ENCODE results near the gene CORO6. TPM values are rescaled to one million over a fixed set of nuclear protein-coding genes. Genes with fewer than 3 reads are reported as not detected.

The CORO6 gene
- total RNA-seq, 1 experiment from 2014 or later: 2.3 TPM

DNA sequence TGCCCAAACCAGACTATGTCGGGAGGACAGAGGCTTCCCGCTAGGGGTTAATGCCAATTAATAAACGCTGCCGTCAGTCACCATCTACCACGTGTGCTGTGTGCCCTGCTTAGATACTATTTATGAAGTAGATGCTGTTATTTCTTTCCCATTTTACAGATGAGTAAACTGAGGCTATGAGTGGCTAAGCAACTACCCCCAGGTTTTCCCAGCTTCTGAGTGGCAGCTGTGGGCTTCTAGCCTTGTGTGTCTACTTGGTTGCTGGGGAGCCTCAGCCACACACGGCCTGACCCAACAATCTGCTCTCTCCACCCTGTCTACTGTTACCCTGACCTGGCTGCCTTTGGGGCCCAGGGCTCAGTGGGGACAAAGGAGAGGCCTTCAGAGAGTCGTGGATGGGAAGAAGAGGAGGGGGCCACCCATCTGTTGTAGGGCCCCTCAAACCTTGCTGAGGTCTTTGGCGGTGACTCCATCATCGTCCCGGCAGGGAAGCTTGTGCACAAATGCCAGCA, 40.4 kb downstream of the CORO6 start:
- Histone ChIP-seq H3K27ac (ENCODE audit: insufficient read length, low read depth, low read length) (no peak overlapping the region), H3K79me2 (ENCODE audit: insufficient read depth, low read length) (peaks cover 10% of the 10 kb centered on the region; the same call in 1 of the 2 replicates), H4K91ac (ENCODE audit: insufficient read length, low read depth, low read length) (no peak overlapping the region), H3K27me3 (ENCODE audit: insufficient read depth, low read length) (no peaks in the 10 kb centered on the region), H3K9ac (ENCODE audit: extremely low read depth, insufficient read length, low read length) (no peak overlapping the region), H4K20me1 (ENCODE audit: control insufficient read depth, insufficient read depth, insufficient read length) (no peaks in the 10 kb centered on the region), H3K4me1 (ENCODE audit: insufficient read depth, low read length) (peaks cover 12% of the 10 kb centered on the region; the same call in 1 of the 2 replicates), H3K14ac (ENCODE audit: insufficient read depth, low read length) (no peak overlapping the region; the same call in 1 of the 2 replicates), H2BK5ac (ENCODE audit: insufficient read length, low read length) (no peak overlapping the region), H4K5ac (ENCODE audit: insufficient read length, low read depth, low read length) (no peak overlapping the region), H2BK15ac (ENCODE audit: low read depth, low read length) (no peak overlapping the region), H3K18ac (ENCODE audit: insufficient read length, low read depth, low read length) (no peak overlapping the region), H2AFZ (ENCODE audit: low read length) (no peak overlapping the region), H3K4me2 (ENCODE audit: insufficient read depth, insufficient read length, low read length) (no peak overlapping the region), H2BK20ac (ENCODE audit: low read depth, low read length, poor library complexity, severe bottlenecking) (no peak overlapping the region), H2BK120ac (ENCODE audit: low read depth, low read length, poor library complexity, severe bottlenecking) (no peak overlapping the region), H3K23ac (ENCODE audit: insufficient read length, low read depth, low read length) (no peak overlapping the region), H3K4ac (ENCODE audit: low read depth, low read length) (no peak overlapping the region), H3T11ph (ENCODE audit: low read length) (no peak overlapping the region), H4K8ac (replicated peaks; ENCODE audit: insufficient read length, low read depth, low read length) (no peak overlapping the region), H3K9me3 (ENCODE audit: control insufficient read depth, low read depth, low read length) (no peaks in the 10 kb centered on the region), H3K23me2 (ENCODE audit: insufficient read length, low read depth, low read length, poor library complexity, severe bottlenecking) (no peaks in the 10 kb centered on the region), H3K56ac (ENCODE audit: insufficient read length, low read depth, low read length) (no peak overlapping the region), H2BK12ac (ENCODE audit: insufficient read length, low read depth, low read length) (no peak overlapping the region), H3K79me1 (ENCODE audit: insufficient read depth, low read depth, low read length, poor library complexity, severe bottlenecking) (peaks cover 4% of the 10 kb centered on the region), H2AK5ac (ENCODE audit: insufficient read length, low read length) (no peak overlapping the region)
- TF ChIP-seq, protein P1, sequence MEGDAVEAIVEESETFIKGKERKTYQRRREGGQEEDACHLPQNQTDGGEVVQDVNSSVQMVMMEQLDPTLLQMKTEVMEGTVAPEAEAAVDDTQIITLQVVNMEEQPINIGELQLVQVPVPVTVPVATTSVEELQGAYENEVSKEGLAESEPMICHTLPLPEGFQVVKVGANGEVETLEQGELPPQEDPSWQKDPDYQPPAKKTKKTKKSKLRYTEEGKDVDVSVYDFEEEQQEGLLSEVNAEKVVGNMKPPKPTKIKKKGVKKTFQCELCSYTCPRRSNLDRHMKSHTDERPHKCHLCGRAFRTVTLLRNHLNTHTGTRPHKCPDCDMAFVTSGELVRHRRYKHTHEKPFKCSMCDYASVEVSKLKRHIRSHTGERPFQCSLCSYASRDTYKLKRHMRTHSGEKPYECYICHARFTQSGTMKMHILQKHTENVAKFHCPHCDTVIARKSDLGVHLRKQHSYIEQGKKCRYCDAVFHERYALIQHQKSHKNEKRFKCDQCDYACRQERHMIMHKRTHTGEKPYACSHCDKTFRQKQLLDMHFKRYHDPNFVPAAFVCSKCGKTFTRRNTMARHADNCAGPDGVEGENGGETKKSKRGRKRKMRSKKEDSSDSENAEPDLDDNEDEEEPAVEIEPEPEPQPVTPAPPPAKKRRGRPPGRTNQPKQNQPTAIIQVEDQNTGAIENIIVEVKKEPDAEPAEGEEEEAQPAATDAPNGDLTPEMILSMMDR (conservative IDR thresholded peaks at IDR 0.05): no peak
- Mint-ChIP-seq H3K27me3 (ENCODE audit: low read depth) (no peaks in the 10 kb centered on the region), H3K4me3 (no peak overlapping the region; a peak in 1 of 5 replicates), H3K9me3 (no peaks in the 10 kb centered on the region), H3K27ac (no peak overlapping the region), H3K4me1 (peaks cover 17 to 34% of the 10 kb centered on the region in 2 experiments), H3K36me3 (ENCODE audit: insufficient read depth in 1 of 3, low read depth in 3 of 3) (peaks cover 20 to 57% (median 47%) of the 10 kb centered on the region in 3 experiments)
- WGBS (ENCODE audit: extremely low coverage, insufficient read length, low lambda C conversion rate): no CpG with 5 or more reads among the region's 10 CpGs
- DNase-seq: no peak
